Measurements from ENCODE around the gene TMEM250. TPM values are rescaled to one million over a fixed set of nuclear protein-coding genes. Genes with fewer than 3 reads are reported as not detected.
A peak's percentile ranks its signal among the peaks of the same experiment; 100 is the strongest.

The TMEM250 gene, protein sequence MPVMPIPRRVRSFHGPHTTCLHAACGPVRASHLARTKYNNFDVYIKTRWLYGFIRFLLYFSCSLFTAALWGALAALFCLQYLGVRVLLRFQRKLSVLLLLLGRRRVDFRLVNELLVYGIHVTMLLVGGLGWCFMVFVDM
- total RNA-seq: 10 to 100 TPM; 24.4 to 25.9 TPM

DNA sequence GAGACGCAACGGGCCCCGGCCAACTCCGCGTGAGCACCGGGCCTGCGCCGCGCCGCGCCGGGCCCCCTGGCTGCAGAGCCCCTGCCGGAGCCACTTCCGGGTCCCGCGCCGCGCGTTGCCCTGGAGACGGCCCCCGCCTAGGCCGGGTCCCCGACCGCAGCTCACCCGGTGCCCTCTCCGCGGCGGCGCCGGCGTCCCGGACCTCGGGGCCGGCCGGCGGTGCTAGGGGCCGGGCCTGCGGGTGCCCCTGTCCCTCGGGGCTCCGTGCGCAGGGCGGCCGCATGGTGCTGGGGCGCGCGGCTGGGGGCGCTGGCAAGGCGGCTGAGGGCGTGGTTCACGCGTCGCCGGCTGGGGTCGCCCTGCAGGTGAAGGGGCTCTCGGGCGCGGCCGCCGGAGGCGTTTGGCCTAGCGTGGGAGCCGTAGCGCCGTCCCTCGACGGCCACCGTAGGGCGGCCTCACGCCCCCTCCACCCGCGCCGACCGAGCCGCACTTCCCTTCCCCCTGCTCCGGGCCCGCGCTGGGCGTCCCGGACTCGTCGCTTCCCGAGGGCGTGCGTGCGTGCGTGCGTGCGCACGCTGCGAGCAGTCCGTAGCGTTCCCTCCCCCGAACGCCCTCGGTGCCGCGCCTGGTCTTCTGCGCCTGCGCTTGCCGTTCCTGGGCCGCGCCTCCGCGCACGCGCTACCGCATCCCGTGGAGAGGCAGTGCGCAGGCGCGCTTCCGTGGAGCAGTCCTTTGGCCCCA, at the start of gene TMEM250:
Gene TMEM250, minus strand, starts transcription at position 556 of the 741 bp plus-strand sequence. CDS start 1,975 bp downstream, outside the sequence.
- no peaks in the 10 kb centered on the region for H3K9me3 Mint-ChIP-seq
- DNase-seq (peak; percentile 96), ATAC-seq (peak; percentile 90)
- peaks cover 10% of the 10 kb centered on the region for H3K36me3 Mint-ChIP-seq (ENCODE audit: low read depth)
- H3K4me1 Mint-ChIP-seq (ENCODE audit: low read depth): peaks cover 20% of the 10 kb centered on the region
- peak within 1 kb of the TSS; percentile 92 for H3K27ac Mint-ChIP-seq
- H3K4me3 Mint-ChIP-seq: peak within 1 kb of the TSS; percentile 88
- no peaks in the 10 kb centered on the region for H3K27me3 Mint-ChIP-seq
- intact Hi-C loops (cut with micrococcal nuclease): no loop called here
- ChIA-PET POLR2A (interaction anchor here (0.8 to 2.1 kb wide), 8 partner anchors 9 to 415 kb away, joined by 3 to 15 read pairs (median 4); partner anchors contain the start of gene DNLZ), CTCF (interaction anchor here (0.9 to 1.4 kb wide), 5 partner anchors 9 to 152 kb away, joined by 3 to 6 read pairs (median 3); no protein-coding TSS in a partner anchor)
- TF ChIP-seq, protein P1, sequence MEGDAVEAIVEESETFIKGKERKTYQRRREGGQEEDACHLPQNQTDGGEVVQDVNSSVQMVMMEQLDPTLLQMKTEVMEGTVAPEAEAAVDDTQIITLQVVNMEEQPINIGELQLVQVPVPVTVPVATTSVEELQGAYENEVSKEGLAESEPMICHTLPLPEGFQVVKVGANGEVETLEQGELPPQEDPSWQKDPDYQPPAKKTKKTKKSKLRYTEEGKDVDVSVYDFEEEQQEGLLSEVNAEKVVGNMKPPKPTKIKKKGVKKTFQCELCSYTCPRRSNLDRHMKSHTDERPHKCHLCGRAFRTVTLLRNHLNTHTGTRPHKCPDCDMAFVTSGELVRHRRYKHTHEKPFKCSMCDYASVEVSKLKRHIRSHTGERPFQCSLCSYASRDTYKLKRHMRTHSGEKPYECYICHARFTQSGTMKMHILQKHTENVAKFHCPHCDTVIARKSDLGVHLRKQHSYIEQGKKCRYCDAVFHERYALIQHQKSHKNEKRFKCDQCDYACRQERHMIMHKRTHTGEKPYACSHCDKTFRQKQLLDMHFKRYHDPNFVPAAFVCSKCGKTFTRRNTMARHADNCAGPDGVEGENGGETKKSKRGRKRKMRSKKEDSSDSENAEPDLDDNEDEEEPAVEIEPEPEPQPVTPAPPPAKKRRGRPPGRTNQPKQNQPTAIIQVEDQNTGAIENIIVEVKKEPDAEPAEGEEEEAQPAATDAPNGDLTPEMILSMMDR (IDR thresholded peaks at IDR 0.05): peak; percentile 12

DNA sequence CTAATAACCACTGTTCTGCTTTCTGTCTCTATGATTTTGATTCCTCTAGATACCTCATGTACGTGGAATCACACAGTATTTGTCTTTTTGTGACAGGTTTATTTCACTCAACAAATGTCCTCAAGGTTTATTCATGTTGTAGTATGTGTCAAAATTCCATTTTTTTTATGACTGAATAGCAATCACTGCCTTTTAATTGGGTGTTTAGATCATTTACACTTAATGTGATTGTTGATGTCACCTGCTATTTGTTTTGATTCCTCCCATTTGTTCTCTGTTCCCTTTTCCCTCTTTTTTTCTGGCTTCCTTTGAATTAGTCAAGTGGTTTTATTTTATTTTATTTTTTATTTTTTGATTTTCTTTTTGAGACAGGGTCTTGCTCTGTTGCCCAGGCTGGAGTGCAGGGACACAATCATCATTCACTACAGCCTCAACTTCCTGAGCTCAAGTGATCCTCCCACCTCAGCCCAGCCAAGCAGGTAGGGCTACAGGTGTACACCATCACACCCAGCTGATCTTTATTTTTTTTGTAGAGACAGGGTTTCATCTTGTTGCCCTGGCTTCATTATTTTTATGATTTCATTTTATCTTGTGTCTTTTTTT, 44.7 kb upstream of the TMEM250 start:
- no peak for ATAC-seq
- intact Hi-C loops (cut with micrococcal nuclease): no loop called here
- CTCF ChIA-PET: no interaction called here

DNA sequence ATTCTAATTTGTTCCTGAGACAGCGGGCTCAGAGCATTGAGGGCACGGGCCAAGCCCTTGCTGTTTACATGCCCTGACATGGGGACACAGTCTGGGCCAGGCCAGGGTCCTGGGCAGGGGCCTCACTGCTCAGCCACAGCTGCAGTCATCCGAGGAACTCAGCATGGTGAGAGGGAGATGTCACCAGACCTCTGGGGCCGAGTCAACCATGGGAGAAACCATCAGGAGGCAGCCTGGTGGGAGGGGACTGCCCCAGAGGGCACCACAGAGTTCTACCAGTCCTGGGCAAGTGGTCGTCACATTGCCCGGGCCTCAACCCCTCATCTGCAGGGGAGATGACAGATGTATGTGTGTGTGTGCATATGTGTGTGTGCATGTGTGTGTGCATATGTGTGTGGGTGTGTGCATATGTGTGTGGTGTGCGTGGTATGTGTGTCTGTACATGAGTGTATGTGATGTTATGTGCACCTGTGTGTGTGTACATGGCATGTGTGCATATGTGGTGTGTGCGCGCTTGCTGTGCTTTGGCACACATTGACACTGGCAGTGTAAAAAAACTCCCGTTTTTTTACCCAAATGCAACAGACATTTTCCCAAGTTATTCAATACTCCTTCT, 42.4 kb upstream of the TMEM250 start:
- DNase-seq (no peak), ATAC-seq (no peak)
- Mint-ChIP-seq H3K27me3 (peaks cover 2% of the 10 kb centered on the region), H3K27ac (no peak overlapping the region), H3K9me3 (peaks cover 3% of the 10 kb centered on the region), H3K36me3 (ENCODE audit: low read depth) (no peaks in the 10 kb centered on the region), H3K4me3 (no peak overlapping the region), H3K4me1 (ENCODE audit: low read depth) (no peaks in the 10 kb centered on the region)
- POLR2A ChIA-PET: no interaction called here
- TF ChIP-seq, protein P1 (IDR thresholded peaks at IDR 0.05): no peak
- intact Hi-C loops (cut with micrococcal nuclease): no loop called here
- CTCF ChIA-PET: no interaction called here

More for the DNA sequence above, 44.7 kb upstream of the TMEM250 start:
- peaks cover 2% of the 10 kb centered on the region for H3K27me3 Mint-ChIP-seq
- H3K4me1 Mint-ChIP-seq (ENCODE audit: low read depth): no peaks in the 10 kb centered on the region
- TF ChIP-seq, protein P1 (IDR thresholded peaks at IDR 0.05): no peak
- no peak for DNase-seq
- POLR2A ChIA-PET: no interaction called here
- H3K36me3 Mint-ChIP-seq (ENCODE audit: low read depth): no peaks in the 10 kb centered on the region
- H3K4me3 Mint-ChIP-seq: no peak overlapping the region
- peaks cover 3% of the 10 kb centered on the region for H3K9me3 Mint-ChIP-seq
- no peak overlapping the region for H3K27ac Mint-ChIP-seq

DNA sequence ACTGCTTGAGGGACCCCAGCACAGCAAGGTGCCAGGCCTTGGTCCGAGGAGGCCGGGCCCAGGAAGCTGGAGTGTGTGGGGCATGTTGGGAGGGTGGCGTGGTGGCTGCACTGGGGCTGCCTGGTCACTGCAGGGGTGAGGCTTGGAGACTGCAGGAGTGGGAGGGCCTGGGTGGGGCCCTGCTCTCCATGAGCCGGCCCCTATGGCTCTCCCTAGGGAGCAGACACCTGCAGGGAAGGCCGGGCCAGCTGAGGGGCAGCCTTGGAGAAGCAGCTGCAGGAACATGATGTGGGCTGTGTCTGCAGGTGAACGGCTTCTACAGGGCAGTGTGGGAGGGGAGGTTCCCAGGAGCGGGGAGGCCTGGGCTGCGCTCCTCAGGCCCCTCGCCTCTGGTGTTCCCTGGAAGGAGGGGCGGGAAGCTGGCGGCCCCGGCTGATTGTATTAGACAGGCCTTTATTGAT, 41.7 kb upstream of the TMEM250 start:
- Mint-ChIP-seq H3K4me1 (ENCODE audit: low read depth) (no peaks in the 10 kb centered on the region), H3K27ac (no peak overlapping the region), H3K4me3 (no peak overlapping the region), H3K27me3 (peaks cover 2% of the 10 kb centered on the region), H3K9me3 (peaks cover 3% of the 10 kb centered on the region), H3K36me3 (ENCODE audit: low read depth) (no peaks in the 10 kb centered on the region)
- ATAC-seq (no peak), DNase-seq (no peak)
- CTCF ChIA-PET: interaction anchor here (0.8 kb wide), 1 partner anchor 22 kb away, joined by 3 read pairs; no protein-coding TSS in a partner anchor
- POLR2A ChIA-PET: no interaction called here
- TF ChIP-seq, protein P1 (IDR thresholded peaks at IDR 0.05): no peak
- intact Hi-C loops (cut with micrococcal nuclease): no loop called here
